Stromal cell of bone marrow (primary cell): ENCODE results near the gene FAM163B.

Experiments
- DNase-seq: peaks from one replicate; pipeline ENCODE4 v3.0.0-alpha.2; 2012; ENCODE audit warnings: low read depth

Gene FAM163B

GRCh38 chr9:133527444-133527920 lies 81.7 kb downstream of the FAM163B start:
- no peak for DNase-seq
